ENCODE results near the gene PCGF3. TPM values are rescaled to one million over a fixed set of nuclear protein-coding genes. Genes with fewer than 3 reads are reported as not detected.
A peak's percentile ranks its signal among the peaks of the same experiment; 100 is the strongest.
"Not testable (repeated sequence)": the region's sequence is repeated elsewhere in the genome, so short reads cannot be mapped to it uniquely, and the experiment has no call there.

PCGF3 gene
- polyA plus RNA-seq, 3 donors from 2014 or later = 6.5 to 7.5 (median 6.6) TPM

DNA sequence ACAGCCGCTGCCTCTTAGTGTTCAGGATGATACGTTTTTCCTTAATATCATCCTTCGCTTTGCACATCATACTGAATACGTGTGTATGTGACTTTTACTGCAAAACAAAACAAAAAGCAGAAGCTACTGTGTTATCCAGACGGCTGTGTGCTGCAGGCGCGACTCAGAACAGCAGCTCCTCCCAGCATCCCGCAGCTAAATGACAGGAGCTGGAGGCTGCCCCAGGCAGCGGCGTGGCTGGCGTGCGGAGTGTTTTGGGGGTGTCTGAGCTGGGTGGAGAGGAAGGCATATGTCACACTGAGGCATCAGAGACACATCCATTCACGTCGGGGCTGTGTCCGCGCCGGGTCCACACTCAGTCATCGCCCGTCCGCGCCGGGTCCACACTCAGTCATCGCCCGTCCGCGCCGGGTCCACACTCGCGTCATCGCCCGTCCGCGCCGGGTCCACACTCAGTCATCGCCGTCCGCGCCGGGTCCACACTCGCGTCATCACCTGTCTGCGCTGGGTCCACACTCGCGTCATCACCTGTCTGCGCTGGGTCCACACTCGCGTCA lies 16.6 kb downstream of the PCGF3 start:
- Mint-ChIP-seq H3K36me3 (peaks cover 0 to 4% (median 0%) of the 10 kb centered on the region in 3 donors), H3K4me1 (peaks cover 25 to 37% of the 10 kb centered on the region in 2 donors), H3K27ac (no peak overlapping the region), H3K27me3 (ENCODE audit: low read depth in 3 of 3) (peaks cover 0 to 10% (median 0%) of the 10 kb centered on the region in 3 donors), H3K4me3 (peak overlapping the region in 1 of 5 donors; percentile 13), H3K9me3 (no peaks in the 10 kb centered on the region)
- DNase-seq = no peak

DNA sequence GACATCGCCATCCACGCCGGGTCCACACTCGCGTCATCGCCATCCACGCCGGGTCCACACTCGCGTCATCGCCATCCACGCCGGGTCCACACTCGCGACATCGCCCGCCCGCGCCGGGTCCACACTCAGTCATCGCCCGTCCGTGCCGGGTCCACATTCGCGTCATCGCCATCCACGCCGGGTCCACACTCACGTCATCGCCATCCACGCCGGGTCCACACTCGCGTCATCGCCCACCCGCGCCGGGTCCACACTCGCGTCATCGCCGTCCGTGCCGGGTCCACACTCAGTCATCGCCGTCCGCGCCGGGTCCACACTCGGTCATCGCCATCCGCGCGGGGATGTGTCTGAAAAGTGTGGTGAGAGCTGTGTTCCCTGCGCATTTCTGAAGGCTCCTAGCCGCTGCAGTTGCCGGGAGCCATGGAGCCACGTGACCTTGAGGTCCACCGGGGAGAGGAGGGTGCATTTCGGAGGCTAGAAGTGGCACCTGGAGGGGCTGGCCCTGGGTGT lies 17.3 kb downstream of the PCGF3 start:
- H3K27ac Mint-ChIP-seq = no peak overlapping the region

DNA sequence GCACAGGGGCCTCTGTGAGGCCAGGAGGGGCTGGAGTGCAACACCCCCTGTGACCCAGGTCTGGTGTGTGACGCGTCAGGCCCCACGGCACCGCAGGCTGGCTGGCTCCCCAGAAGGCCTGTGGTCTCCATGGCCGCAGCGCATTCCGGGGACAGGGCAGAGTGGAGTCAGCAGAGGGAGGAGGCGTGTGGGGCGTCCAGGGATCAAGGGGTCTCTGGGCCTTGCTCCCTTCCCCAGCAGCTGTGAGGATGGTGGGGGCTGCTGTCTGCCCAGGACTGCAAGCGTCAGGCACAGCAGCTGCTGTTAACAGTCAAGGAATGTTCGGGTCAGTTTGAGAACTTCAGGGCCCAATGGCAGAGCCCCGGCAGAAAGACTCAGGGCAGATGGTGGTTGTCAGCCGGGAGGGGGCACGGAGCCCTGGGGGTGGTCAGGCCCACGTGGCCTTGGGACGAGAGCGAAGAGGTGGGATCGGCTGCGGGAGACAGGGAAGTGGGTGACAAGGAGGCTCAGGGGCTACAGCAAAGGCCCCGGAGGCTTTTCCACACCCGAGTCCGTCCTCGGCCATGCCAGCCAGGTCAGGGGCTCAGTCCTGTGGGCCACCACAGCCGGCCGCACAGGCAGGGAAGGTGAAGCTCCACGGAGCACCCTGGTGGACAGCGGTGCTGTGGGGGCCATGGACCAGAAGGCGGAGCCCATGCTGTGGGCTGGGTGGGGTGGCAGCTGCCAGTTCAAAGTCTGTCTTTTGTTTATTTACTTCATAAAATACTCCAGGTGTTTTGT lies 18.3 kb downstream of the PCGF3 start:
- peaks cover 0 to 10% (median 0%) of the 10 kb centered on the region in 3 donors for H3K27me3 Mint-ChIP-seq (ENCODE audit: low read depth in 3 of 3)
- H3K4me3 Mint-ChIP-seq = no peak overlapping the region
- H3K9me3 Mint-ChIP-seq = no peaks in the 10 kb centered on the region
- H3K4me1 Mint-ChIP-seq = peaks cover 27 to 29% of the 10 kb centered on the region in 2 donors
- no peak for DNase-seq
- peaks cover 0 to 12% (median 0%) of the 10 kb centered on the region in 3 donors for H3K36me3 Mint-ChIP-seq
- peak overlapping the region in 1 of 6 donors; percentile 39 for H3K27ac Mint-ChIP-seq

More for the DNA sequence above, 17.3 kb downstream of the PCGF3 start:
- no peak overlapping the region for H3K4me3 Mint-ChIP-seq
- H3K36me3 Mint-ChIP-seq = peaks cover 0 to 8% (median 0%) of the 10 kb centered on the region in 3 donors
- no peak for DNase-seq
- H3K9me3 Mint-ChIP-seq = no peaks in the 10 kb centered on the region
- peaks cover 0 to 10% (median 0%) of the 10 kb centered on the region in 3 donors for H3K27me3 Mint-ChIP-seq (ENCODE audit: low read depth in 3 of 3)
- peaks cover 25 to 33% of the 10 kb centered on the region in 2 donors for H3K4me1 Mint-ChIP-seq

DNA sequence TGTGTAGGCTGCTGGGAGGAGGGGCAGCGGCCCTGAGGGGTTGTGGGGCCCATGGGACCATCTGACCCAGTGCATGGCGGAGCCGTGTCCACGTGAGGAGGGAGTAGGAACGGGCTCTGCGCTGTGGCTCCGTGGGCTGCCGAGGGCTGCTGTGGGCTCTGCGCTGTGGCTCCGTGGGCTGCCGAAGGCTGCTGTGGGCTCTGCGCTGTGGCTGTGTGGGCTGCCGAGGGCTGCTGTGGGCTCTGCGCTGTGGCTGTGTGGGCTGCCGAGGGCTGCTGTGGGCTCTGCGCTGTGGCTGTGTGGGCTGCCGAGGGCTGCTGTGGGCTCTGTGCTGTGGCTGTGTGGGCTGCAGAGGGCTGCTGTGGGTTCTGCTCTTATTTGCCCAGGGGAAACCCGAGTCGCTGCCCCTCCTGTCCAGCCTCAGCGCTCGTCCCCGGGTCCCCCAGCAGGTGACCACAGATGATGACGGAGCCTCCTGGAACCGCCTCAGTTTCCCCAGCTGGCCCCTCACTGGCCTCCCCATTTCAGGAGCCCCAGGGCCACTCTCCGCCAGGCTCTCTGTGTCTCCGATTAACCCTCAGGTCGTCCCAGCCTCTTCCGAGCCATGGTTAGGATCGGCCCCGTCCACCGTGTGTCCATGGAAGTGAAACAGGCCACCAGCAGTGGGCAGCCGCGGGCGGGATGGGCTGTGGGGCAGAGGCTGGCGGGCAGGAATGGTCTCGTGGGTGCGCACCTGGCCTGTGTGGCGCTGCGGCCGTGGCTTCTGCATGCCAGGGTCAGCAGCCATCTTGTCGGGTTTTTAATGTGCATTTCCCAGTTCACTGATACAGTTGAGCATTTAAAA lies 20.0 kb downstream of the PCGF3 start:
- H3K27ac Mint-ChIP-seq = no peak overlapping the region
- no peak for DNase-seq
- peaks cover 21 to 33% of the 10 kb centered on the region in 2 donors for H3K4me1 Mint-ChIP-seq
- no peak overlapping the region for H3K4me3 Mint-ChIP-seq
- H3K9me3 Mint-ChIP-seq = no peaks in the 10 kb centered on the region
- H3K36me3 Mint-ChIP-seq = peaks cover 4 to 18% (median 4%) of the 10 kb centered on the region in 3 donors
- H3K27me3 Mint-ChIP-seq (ENCODE audit: low read depth in 3 of 3) = peaks cover 0 to 8% (median 0%) of the 10 kb centered on the region in 3 donors

DNA sequence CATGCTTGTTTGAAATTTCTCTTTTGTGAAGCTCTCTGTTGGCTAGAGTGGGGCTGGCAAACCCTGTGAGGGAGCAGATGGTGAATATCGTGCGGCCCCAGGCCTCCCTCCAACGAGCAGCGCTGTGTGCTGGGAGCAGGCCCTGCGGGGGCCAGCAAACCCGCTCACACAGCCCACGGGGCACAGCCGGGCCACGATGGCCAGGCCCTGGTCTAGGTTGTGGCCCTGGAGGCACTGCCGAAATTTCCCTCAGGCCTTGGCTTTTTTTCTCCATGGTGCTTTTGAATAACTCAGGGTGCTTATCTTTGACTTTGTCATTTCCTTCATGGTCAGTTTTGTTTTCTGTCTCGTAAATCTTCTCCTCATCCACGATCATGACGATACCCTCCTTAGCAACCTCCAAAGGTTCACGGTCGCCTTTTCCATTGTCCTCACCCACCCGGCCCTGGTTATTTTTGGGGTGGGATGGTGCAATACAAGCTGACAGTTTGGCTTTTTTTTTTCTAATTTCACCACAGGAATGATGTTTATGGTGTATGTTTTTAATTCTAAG lies 20.7 kb downstream of the PCGF3 start:
- peaks cover 20 to 33% of the 10 kb centered on the region in 2 donors for H3K4me1 Mint-ChIP-seq
- H3K36me3 Mint-ChIP-seq = peaks cover 4 to 20% (median 7%) of the 10 kb centered on the region in 3 donors
- H3K9me3 Mint-ChIP-seq = no peaks in the 10 kb centered on the region
- no peak overlapping the region for H3K4me3 Mint-ChIP-seq
- peak overlapping the region in 1 of 6 donors; percentile 12 for H3K27ac Mint-ChIP-seq
- no peak for DNase-seq
- H3K27me3 Mint-ChIP-seq (ENCODE audit: low read depth in 3 of 3) = peaks cover 0 to 8% (median 1%) of the 10 kb centered on the region in 3 donors

DNA sequence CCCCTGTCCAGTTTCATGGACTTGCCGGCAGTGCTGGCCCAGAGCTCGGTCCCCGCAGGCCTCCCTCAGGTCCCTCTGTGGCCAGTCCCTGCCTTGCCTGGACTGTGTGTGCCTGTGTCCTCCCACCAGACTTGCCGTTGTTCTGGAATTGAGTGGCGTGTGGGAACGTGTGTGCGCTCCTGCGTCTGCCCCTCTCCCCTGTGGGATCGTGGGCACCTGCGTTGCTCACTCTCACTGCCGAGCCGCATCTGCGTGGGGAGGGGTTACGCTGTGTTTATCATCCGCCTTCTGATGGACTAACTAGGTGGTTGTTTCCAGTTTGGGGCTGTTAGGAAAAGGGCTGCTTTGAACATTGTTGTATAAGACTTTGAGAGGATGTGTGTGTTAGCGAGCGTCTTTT lies 21.2 kb downstream of the PCGF3 start:
- Mint-ChIP-seq H3K4me1 (peaks cover 19 to 33% of the 10 kb centered on the region in 2 donors), H3K27me3 (ENCODE audit: low read depth in 3 of 3) (peaks cover 0 to 6% (median 1%) of the 10 kb centered on the region in 3 donors), H3K27ac (no peak overlapping the region), H3K36me3 (peaks cover 4 to 20% (median 7%) of the 10 kb centered on the region in 3 donors), H3K9me3 (no peaks in the 10 kb centered on the region), H3K4me3 (no peak overlapping the region)
- no peak for DNase-seq

DNA sequence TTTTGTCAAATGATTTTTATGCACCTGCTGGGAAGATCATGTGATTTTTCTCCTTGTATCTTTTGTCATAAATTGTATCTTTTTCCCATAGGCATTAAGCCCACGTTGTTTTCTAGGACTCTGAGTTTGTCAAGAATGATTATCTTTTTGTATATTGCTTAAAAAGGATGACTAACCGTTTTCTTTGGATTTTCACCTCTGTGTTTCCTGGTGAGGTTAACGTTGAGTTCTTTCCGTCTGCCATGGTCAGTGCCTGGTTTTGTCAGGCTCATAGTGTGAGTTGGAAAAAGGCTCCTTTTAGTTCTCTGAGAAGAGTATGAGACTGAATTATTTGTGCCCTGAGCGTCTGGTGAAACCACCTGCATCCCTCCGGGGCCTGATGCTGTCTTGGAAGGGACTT lies 21.9 kb downstream of the PCGF3 start:
- peaks cover 4 to 20% (median 7%) of the 10 kb centered on the region in 3 donors for H3K36me3 Mint-ChIP-seq
- no peaks in the 10 kb centered on the region for H3K9me3 Mint-ChIP-seq
- peaks cover 0 to 6% (median 1%) of the 10 kb centered on the region in 3 donors for H3K27me3 Mint-ChIP-seq (ENCODE audit: low read depth in 3 of 3)
- no peak overlapping the region for H3K4me3 Mint-ChIP-seq
- DNase-seq = no peak
- H3K27ac Mint-ChIP-seq = no peak overlapping the region
- peaks cover 19 to 33% of the 10 kb centered on the region in 2 donors for H3K4me1 Mint-ChIP-seq

DNA sequence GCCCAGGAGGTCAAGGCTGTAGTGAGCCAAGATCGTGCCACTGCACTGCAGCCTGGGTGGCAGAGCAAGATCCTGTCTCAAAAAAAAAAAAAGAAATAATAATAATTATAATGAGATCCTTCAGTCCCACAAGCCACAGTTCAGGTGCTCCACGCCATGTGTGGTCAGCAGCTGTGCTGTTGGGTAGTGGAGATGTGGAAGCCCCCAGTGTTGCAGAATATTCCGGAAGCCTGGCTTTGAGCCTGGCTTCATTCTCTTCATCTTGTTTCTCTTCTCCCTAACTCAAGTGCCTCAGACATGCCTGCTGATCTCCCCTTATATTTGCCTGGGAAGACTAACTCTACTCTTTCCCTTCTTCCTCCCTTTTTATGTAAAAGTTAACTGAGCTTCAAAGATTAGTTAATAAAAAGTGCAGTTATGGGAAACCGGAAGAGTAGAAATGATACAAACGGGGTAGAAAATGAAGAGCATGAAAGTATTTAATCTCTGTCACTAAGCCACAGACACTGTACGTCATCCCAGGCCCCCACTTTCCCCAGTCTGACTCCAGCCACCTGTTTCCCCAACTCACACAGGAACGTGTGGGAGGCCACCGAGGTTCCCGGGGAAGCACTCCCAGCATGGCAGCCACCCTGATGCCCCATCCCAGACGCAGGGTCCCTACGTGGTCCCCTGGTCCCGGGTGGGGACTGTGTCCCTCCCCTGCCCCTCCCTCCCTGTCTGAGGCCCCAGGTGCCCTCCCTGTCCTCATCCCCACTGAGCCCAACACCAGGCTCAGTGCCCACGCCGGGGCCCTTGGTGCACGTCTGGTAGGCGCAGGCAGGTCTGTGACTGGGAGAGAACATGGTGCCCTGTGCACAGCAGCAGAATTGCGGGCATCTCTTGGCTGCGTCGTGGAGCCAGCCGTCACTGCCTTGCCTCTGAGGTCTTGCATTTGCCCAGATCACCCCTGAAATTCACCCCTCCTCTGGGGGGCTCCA lies 24.0 kb downstream of the PCGF3 start:
- H3K9me3 Mint-ChIP-seq = no peaks in the 10 kb centered on the region
- no peak overlapping the region for H3K27ac Mint-ChIP-seq
- peaks cover 11 to 28% (median 18%) of the 10 kb centered on the region in 3 donors for H3K36me3 Mint-ChIP-seq
- DNase-seq = no peak
- H3K4me3 Mint-ChIP-seq = no peak overlapping the region
- peaks cover 0 to 7% (median 5%) of the 10 kb centered on the region in 3 donors for H3K27me3 Mint-ChIP-seq (ENCODE audit: low read depth in 3 of 3)
- H3K4me1 Mint-ChIP-seq = peaks cover 19 to 33% of the 10 kb centered on the region in 2 donors

DNA sequence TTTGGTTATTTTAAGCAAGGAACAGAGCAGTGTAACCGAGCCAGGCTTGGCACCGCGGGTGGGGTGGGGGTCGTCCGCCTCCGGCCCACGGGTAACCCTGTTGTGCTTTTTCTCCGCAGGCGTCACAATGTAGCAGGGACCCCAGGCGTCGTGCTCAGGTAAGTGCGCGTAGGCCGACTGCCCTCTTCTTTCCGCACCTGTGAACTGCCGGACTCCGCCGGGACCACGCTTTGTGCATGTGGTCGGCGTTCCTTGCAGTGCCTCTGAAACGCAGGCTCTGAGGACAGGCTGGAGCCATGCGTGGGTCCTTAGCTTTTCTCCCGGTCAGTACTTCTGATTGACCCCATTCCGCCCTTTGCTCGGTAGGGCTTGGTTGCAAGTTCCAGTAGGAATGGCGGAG lies 24.9 kb downstream of the PCGF3 start:
- Mint-ChIP-seq H3K36me3 (peaks cover 12 to 28% (median 23%) of the 10 kb centered on the region in 3 donors), H3K4me3 (no peak overlapping the region), H3K9me3 (no peaks in the 10 kb centered on the region), H3K27ac (peak overlapping the region in 1 of 6 donors; percentile 34), H3K4me1 (peaks cover 14 to 27% of the 10 kb centered on the region in 2 donors), H3K27me3 (ENCODE audit: low read depth in 3 of 3) (peaks cover 0 to 7% (median 5%) of the 10 kb centered on the region in 3 donors)
- no peak for DNase-seq

DNA sequence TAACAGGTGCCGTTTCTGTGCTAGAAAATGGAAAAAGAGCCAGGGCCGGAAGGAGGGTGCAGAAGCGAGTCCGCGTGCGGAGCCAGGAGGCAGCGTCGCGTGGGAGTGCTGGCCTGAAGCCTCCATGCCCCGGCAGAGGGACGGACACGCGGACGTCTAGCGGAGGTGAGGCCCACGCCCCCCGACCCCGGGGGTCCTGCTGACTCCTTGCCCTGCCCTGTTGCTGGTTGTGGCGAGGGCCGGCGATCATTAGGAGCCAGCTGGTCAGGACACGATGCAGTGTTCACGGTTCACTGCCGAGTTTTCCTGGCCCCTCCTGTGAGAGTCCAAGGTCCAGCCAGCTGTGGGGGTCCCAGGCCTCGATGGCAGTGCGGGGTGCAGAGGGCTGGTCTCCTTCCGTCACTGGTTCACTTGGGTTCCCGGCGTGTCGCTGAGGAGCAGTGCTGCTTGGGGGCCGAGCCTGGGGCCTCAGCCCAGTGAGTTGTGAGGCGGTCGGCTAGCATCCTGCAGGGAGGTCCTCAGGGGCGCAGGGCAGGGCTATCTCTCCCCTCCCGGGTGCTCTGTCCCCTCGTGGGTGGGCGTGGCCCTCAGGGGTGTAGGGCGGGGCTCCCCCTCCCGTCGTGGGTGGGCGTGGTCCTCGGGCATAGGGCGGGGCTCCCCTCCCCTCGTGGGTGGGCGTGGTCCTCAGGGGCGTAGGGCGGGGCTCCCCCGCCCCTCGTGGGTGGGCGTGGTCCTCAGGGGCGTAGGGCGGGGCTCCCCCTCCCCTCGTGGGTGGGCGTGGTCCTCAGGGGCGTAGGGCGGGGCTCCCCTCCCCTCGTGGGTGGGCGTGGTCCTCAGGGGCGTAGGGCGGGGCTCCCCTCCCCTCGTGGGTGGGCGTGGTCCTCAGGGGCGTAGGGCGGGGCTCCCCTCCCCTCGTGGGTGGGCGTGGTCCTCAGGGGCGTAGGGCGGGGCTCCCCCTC lies 25.6 kb downstream of the PCGF3 start:
- H3K9me3 Mint-ChIP-seq; DNase-seq; H3K27me3 Mint-ChIP-seq (ENCODE audit: low read depth in 3 of 3); H3K4me3 Mint-ChIP-seq: not testable (repeated sequence)
- Mint-ChIP-seq H3K27ac (peak overlapping the region in 1 of 6 donors; percentile 34), H3K4me1 (peaks cover 10 to 25% of the 10 kb centered on the region in 2 donors), H3K36me3 (peaks cover 12 to 28% (median 25%) of the 10 kb centered on the region in 3 donors)

DNA sequence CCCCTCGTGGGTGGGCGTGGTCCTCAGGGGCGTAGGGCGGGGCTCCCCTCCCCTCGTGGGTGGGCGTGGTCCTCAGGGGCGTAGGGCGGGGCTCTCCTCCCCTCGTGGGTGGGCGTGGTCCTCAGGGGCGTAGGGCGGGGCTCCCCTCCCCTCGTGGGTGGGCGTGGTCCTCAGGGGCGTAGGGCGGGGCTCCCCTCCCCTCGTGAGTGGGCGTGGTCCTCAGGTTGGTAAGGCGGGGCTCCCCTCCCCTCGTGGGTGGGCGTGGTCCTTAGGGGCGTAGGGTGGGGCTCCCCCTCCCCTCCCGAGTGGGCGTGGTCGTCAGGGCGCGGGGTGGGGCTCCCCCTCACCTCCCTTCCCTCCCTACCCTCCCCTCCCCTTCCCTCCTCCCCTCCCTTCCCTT lies 26.3 kb downstream of the PCGF3 start:
- not testable (repeated sequence) for H3K4me3 Mint-ChIP-seq; H3K27me3 Mint-ChIP-seq (ENCODE audit: low read depth in 3 of 3); H3K9me3 Mint-ChIP-seq; H3K27ac Mint-ChIP-seq; DNase-seq
- H3K36me3 Mint-ChIP-seq = peaks cover 12 to 25% (median 25%) of the 10 kb centered on the region in 3 donors
- peaks cover 6 to 18% of the 10 kb centered on the region in 2 donors for H3K4me1 Mint-ChIP-seq
